ENCODE results near the gene ZWILCH.
"Not testable (repeated sequence)": the region's sequence is repeated elsewhere in the genome, so short reads cannot be mapped to it uniquely, and the experiment has no call there.

ZWILCH gene

GRCh38 chr15:66488525-66488924, 16.6 kb upstream of the ZWILCH start:
- DNase-seq (ENCODE audit: low read depth, low spot score) = no peak

- DNase-seq (ENCODE audit: low read depth, low spot score) = no peak
Measured at GRCh38 chr15:66489179-66489791, 15.8 kb upstream of the ZWILCH start.

- no peak for DNase-seq (ENCODE audit: low read depth, low spot score)
Measured at GRCh38 chr15:66491846-66492245, 13.3 kb upstream of the ZWILCH start.

GRCh38 chr15:66494262-66494661, 10.9 kb upstream of the ZWILCH start:
- no peak for DNase-seq (ENCODE audit: low read depth, low spot score)

- no peak for DNase-seq (ENCODE audit: low read depth, low spot score)
Measured at GRCh38 chr15:66496951-66497501, 8.1 kb upstream of the ZWILCH start.

- DNase-seq (ENCODE audit: low read depth, low spot score) = peak; percentile 95
Measured at GRCh38 chr15:66497502-66498455, 7.3 kb upstream of the ZWILCH start, which contains the start of gene SNAPC5. Gene SNAPC5, minus strand, starts transcription at chr15:66497762. Its CDS starts 31 bp downstream, at chr15:66497731.

- no peak for DNase-seq (ENCODE audit: low read depth, low spot score)
Measured at GRCh38 chr15:66498501-66499386, 6.4 kb upstream of the ZWILCH start.

- DNase-seq (ENCODE audit: low read depth, low spot score) = not testable (repeated sequence)
Measured at GRCh38 chr15:66500346-66500745, 4.8 kb upstream of the ZWILCH start.

GRCh38 chr15:66502491-66502890, 2.6 kb upstream of the ZWILCH start:
- no peak for DNase-seq (ENCODE audit: low read depth, low spot score)

- not testable (repeated sequence) for DNase-seq (ENCODE audit: low read depth, low spot score)
Measured at GRCh38 chr15:66503041-66503648, 2.0 kb upstream of the ZWILCH start.

- DNase-seq (ENCODE audit: low read depth, low spot score) = no peak
Measured at GRCh38 chr15:66503780-66504562, 1.2 kb upstream of the ZWILCH start.

GRCh38 chr15:66505430-66505811, 295 bp downstream of the ZWILCH start:
- no peak for DNase-seq (ENCODE audit: low read depth, low spot score)

- DNase-seq (ENCODE audit: low read depth, low spot score) = no peak
Measured at GRCh38 chr15:66505818-66506217, 692 bp downstream of the ZWILCH start.

- DNase-seq (ENCODE audit: low read depth, low spot score) = no peak
Measured at GRCh38 chr15:66508293-66508883, 3.3 kb downstream of the ZWILCH start.

GRCh38 chr15:66514586-66514985, 9.5 kb downstream of the ZWILCH start:
- no peak for DNase-seq (ENCODE audit: low read depth, low spot score)

- DNase-seq (ENCODE audit: low read depth, low spot score) = no peak
Measured at GRCh38 chr15:66515901-66516322, 10.8 kb downstream of the ZWILCH start.

GRCh38 chr15:66523926-66524325, 18.8 kb downstream of the ZWILCH start:
- no peak for DNase-seq (ENCODE audit: low read depth, low spot score)

- no peak for DNase-seq (ENCODE audit: low read depth, low spot score)
Measured at GRCh38 chr15:66524838-66525237, 19.7 kb downstream of the ZWILCH start.

GRCh38 chr15:66535056-66535455, 29.9 kb downstream of the ZWILCH start:
- DNase-seq (ENCODE audit: low read depth, low spot score) = no peak

- no peak for DNase-seq (ENCODE audit: low read depth, low spot score)
Measured at GRCh38 chr15:66542896-66543295, 37.8 kb downstream of the ZWILCH start.

Measured in activated CD4-positive, CD25-positive, alpha-beta regulatory T cell treated with anti-CD3 and anti-CD28 coated beads, Interleukin-2, amount 50 U/mL, for 16 hours (primary cell).